WTC11 (cell line): ENCODE measurements around the gene GALNT2. TPM values are rescaled to one million over a fixed set of nuclear protein-coding genes. Genes with fewer than 3 reads are reported as not detected.

Experiments used
- ATAC-seq: fragments of 200-7000 bp; cut with Tn5 transposase; 2 replicates; pipeline ENCODE4 v1.10.0; 2021; ENCODE audit warnings: mild to moderate bottlenecking, moderate library complexity
- CTCF ChIA-PET: fragments of 300-600 bp; sonication (Branson Sonifier 250); formaldehyde crosslinking; loops from one replicate; lab custom pipeline; 2021; ENCODE audit warnings: antibody characterized with exemption; lab: Charles Lee
- POLR2A ChIA-PET: fragments of 350-600 bp; sonication (Branson Sonifier 250); formaldehyde crosslinking; loops from one replicate; lab custom pipeline; 2021; ENCODE audit warnings: antibody characterized with exemption; lab: Charles Lee
- DNase-seq: peaks from one replicate; pipeline ENCODE4 v3.0.0; 2021; ENCODE audit warnings: low spot score
- H3K27ac Mint-ChIP-seq: 2 replicates; pipeline ENCODE4 v1.8.0; 2021; ENCODE audit warnings: mixed read lengths
- H3K27me3 Mint-ChIP-seq: 2 replicates; pipeline ENCODE4 v1.8.0; 2021; ENCODE audit warnings: low read depth, mild to moderate bottlenecking, moderate library complexity, mixed read lengths
- H3K36me3 Mint-ChIP-seq: 2 replicates; pipeline ENCODE4 v1.8.0; 2021; ENCODE audit warnings: mixed read lengths
- H3K4me1 Mint-ChIP-seq: 2 replicates; pipeline ENCODE4 v1.8.0; 2022; ENCODE audit warnings: mixed read lengths
- H3K4me3 Mint-ChIP-seq: 2 replicates; pipeline ENCODE4 v1.8.0; 2021; ENCODE audit warnings: mild to moderate bottlenecking, moderate library complexity, mixed read lengths
- H3K9me3 Mint-ChIP-seq: 2 replicates; pipeline ENCODE4 v1.8.0; 2021; ENCODE audit warnings: mixed read lengths
- ARID4B ChIP-seq: sonication (generic); formaldehyde crosslinking; IDR thresholded peaks from 2 replicates; pipeline ENCODE4 v1.8.0; 2023; ENCODE audit warnings: missing genetic modification reagents, mild to moderate bottlenecking, borderline replicate concordance
- CREM ChIP-seq: sonication (generic); formaldehyde crosslinking; IDR thresholded peaks from 2 replicates; pipeline ENCODE4 v1.8.1; 2022; ENCODE audit warnings: mild to moderate bottlenecking, missing genetic modification reagents, moderate library complexity
- ERG ChIP-seq: fragments of 250-450 bp; sonication (Bioruptor Pico); IDR thresholded peaks from 2 replicates; pipeline ENCODE4 v1.8.0; 2021; ENCODE audit warnings: mild to moderate bottlenecking
- ESRRA ChIP-seq: sonication (generic); formaldehyde crosslinking; IDR thresholded peaks from 2 replicates; pipeline ENCODE4 v1.8.1; 2022; ENCODE audit warnings: mild to moderate bottlenecking, missing genetic modification reagents, borderline replicate concordance
- FOXP4 ChIP-seq: sonication (generic); formaldehyde crosslinking; IDR thresholded peaks from 2 replicates; pipeline ENCODE4 v1.8.0; 2022; ENCODE audit warnings: mild to moderate bottlenecking, missing genetic modification reagents
- JUN ChIP-seq: sonication (generic); formaldehyde crosslinking; IDR thresholded peaks from 2 replicates; pipeline ENCODE4 v1.8.0; 2023; ENCODE audit warnings: mild to moderate bottlenecking, missing genetic modification reagents
- KAT7 ChIP-seq: sonication (generic); formaldehyde crosslinking; IDR thresholded peaks from 2 replicates; pipeline ENCODE4 v1.8.1; 2023; ENCODE audit warnings: missing genetic modification reagents, mild to moderate bottlenecking, borderline replicate concordance
- PREB ChIP-seq: sonication (generic); formaldehyde crosslinking; IDR thresholded peaks from 2 replicates; pipeline ENCODE4 v1.8.1; 2022; ENCODE audit warnings: mild to moderate bottlenecking, missing genetic modification reagents, moderate library complexity, borderline replicate concordance
- SOX15 ChIP-seq: fragments of 250-450 bp; sonication (Bioruptor Pico); IDR thresholded peaks from 2 replicates; pipeline ENCODE4 v1.9.0; 2021; ENCODE audit warnings: mild to moderate bottlenecking
- SP1 ChIP-seq: sonication (generic); formaldehyde crosslinking; conservative IDR thresholded peaks from 2 replicates; pipeline ENCODE4 v1.8.1; 2022; ENCODE audit warnings: missing genetic modification reagents
- TP53 ChIP-seq: sonication (generic); formaldehyde crosslinking; IDR thresholded peaks from 2 replicates; pipeline ENCODE4 v1.8.1; 2023; ENCODE audit warnings: mild to moderate bottlenecking, missing genetic modification reagents
- ZNF396 ChIP-seq: fragments of 250-450 bp; sonication (Bioruptor Pico); IDR thresholded peaks from 2 replicates; pipeline ENCODE4 v1.8.0; 2021; ENCODE audit warnings: mild to moderate bottlenecking, moderate library complexity, borderline replicate concordance
- ZNF423 ChIP-seq: fragments of 250-450 bp; sonication (Bioruptor Pico); IDR thresholded peaks from 2 replicates; pipeline ENCODE4 v2.1.2; 2022; ENCODE audit warnings: mild to moderate bottlenecking, moderate library complexity
- ZSCAN18 ChIP-seq: fragments of 250-450 bp; sonication (Bioruptor Pico); IDR thresholded peaks from 2 replicates; pipeline ENCODE4 v2.1.2; 2022; ENCODE audit warnings: mild to moderate bottlenecking, moderate library complexity
- total RNA-seq: library from RNA; stranded (reverse); gene quantifications from 3 replicates; pipeline ENCODE4 v1.2.3, GENCODE V29; 2021

Gene GALNT2
- total RNA-seq, 1 experiment from 2014 or later = 74.8 TPM

- ATAC-seq = no peak
- DNase-seq = no peak
Observed at GRCh38 chr1:230037261-230037660, 29.8 kb upstream of the GALNT2 start.

More at GRCh38 chr1:230037261-230037660, 29.8 kb upstream of the GALNT2 start:
- CTCF ChIA-PET = no interaction called here
- H3K36me3 Mint-ChIP-seq = no peaks in the 10 kb centered on the region
- POLR2A ChIA-PET = no interaction called here
- H3K9me3 Mint-ChIP-seq = peaks cover 8% of the 10 kb centered on the region
- no peak overlapping the region for H3K27ac Mint-ChIP-seq
- H3K4me1 Mint-ChIP-seq = peaks cover 9% of the 10 kb centered on the region
- no peak for TF ChIP-seq SP1 (CRISPR knock-in tag)
- no peak for TF ChIP-seq FOXP4
- no peak for TF ChIP-seq ESRRA (CRISPR knock-in tag)
- TF ChIP-seq KAT7 = no peak
- TF ChIP-seq ARID4B (CRISPR knock-in tag) = no peak
- TF ChIP-seq TP53 = no peak
- no peak for TF ChIP-seq ZNF423 (CRISPR knock-in tag)
- TF ChIP-seq ZNF396 (CRISPR knock-in tag) = no peak
- no peak for TF ChIP-seq SOX15
- no peak for TF ChIP-seq ERG
- TF ChIP-seq PREB (CRISPR knock-in tag) = no peak
- TF ChIP-seq CREM (CRISPR knock-in tag) = no peak
- TF ChIP-seq JUN (CRISPR knock-in tag) = no peak
- TF ChIP-seq ZSCAN18 (CRISPR knock-in tag) = no peak
- no peaks in the 10 kb centered on the region for H3K27me3 Mint-ChIP-seq
- H3K4me3 Mint-ChIP-seq = no peak overlapping the region
